Sigmoid colon (tissue), 7 donors: ENCODE data around the gene TRMT61B. TPM values are rescaled to one million over a fixed set of nuclear protein-coding genes. Genes with fewer than 3 reads are reported as not detected.

Experiments used
- DNase-seq: peaks from one replicate; pipeline ENCODE4 v3.0.0-alpha.2; 2019
- H3K27ac ChIP-seq, 4 donors: fragments of 200-600 bp; sonication (generic); one replicate each; pipeline ENCODE4 v1.5.1; 2016 to 2019; ENCODE audit warnings: mild to moderate bottlenecking in 1 of 4
- H3K27me3 ChIP-seq, 3 donors: fragments of 200-600 bp; sonication (generic); one replicate each; pipeline ENCODE4 v1.5.1; 2019; ENCODE audit warnings: mild to moderate bottlenecking in 1 of 3
- H3K36me3 ChIP-seq, 4 donors: fragments of 200-600 bp; sonication (generic); one replicate each; pipeline ENCODE4 v1.5.1; 2016 to 2019
- H3K4me1 ChIP-seq, 4 donors: fragments of 200-600 bp; sonication (generic); one replicate each; pipeline ENCODE4 v1.5.1; 2017 to 2019
- H3K4me3 ChIP-seq, 4 donors: fragments of 200-600 bp; sonication (generic); one replicate each; pipeline ENCODE4 v1.5.1; 2017 to 2019; ENCODE audit warnings: mild to moderate bottlenecking in 2 of 4, moderate library complexity in 1 of 4
- H3K9me3 ChIP-seq, 4 donors: fragments of 200-600 bp in 3 of 4; sonication (generic) in 3 of 4; one replicate each; pipeline versions ENCODE4 v1.5.1 to v1.6.1; 2013 to 2019
- EP300 ChIP-seq, 4 donors: sonication (generic); formaldehyde crosslinking; IDR thresholded peaks; one replicate each; pipeline ENCODE4 v1.6.1; 2017; ENCODE audit warnings: antibody characterized with exemption in 4 of 4
- POLR2A ChIP-seq, 2 donors: fragments of 450-650 bp; IDR thresholded peaks; one replicate each; pipeline ENCODE4 v1.6.1; 2016; ENCODE audit warnings: antibody characterized with exemption in 2 of 2, mild to moderate bottlenecking in 2 of 2, moderate library complexity in 2 of 2
- POLR2AphosphoS5 ChIP-seq, 4 donors: sonication (generic); formaldehyde crosslinking; IDR thresholded peaks; one replicate each; pipeline ENCODE4 v1.6.1; 2017; ENCODE audit warnings: antibody characterized with exemption in 4 of 4
- WGBS, 2 donors: extraction: QIAGEN DNeasy Blood & Tissue Kit; methylation state at CpG; one replicate each; pipeline ENCODE4 v1.1.7; 2013; 5-methylcytosine and 5-hydroxymethylcytosine counted together
- intact Hi-C: fragments of 100-400 bp; cut with DNase I; formaldehyde crosslinking; loops from one replicate; pipeline ENCODE4 v1.15.1; 2023
- polyA plus RNA-seq, 3 donors: library from polyadenylated mRNA; stranded (reverse); fragments of 200-250 nt; gene quantifications; one replicate each; pipeline ENCODE4 v1.2.3, GENCODE V29; 2013
- total RNA-seq, 4 donors: library from RNA; depleted of rRNA; stranded (reverse); fragments of >200 nt; gene quantifications; one replicate each; pipeline ENCODE4 v1.1.0, GENCODE V29; 2016
- TF ChIP-seq, protein P1 (sequence below), 4 experiments: fragments of 450-650 bp in 3 of 4; fragments of 200-600 bp in 1 of 4; IDR thresholded peaks; one replicate each; pipeline ENCODE4 v1.5.1; 2016 to 2019; ENCODE audit warnings: antibody characterized with exemption in 4 of 4, mild to moderate bottlenecking in 3 of 4, moderate library complexity in 2 of 4
- donor health status: healthy with polysubstance abuse.
- donor health status: Bipolar disorder and iron deficiency.
- donor health status: healthy.

The TRMT61B gene
- total and polyA plus RNA-seq, 7 donors, result 8.6 to 16.8 (median 11.4) TPM

GRCh38 chr2:28902584-28902983 is 32.5 kb upstream of the TRMT61B start:
- Histone ChIP-seq H3K36me3 (peaks cover 5 to 36% (median 13%) of the 10 kb centered on the region in 4 donors), H3K4me1 (peaks cover 0 to 30% (median 22%) of the 10 kb centered on the region in 4 donors), H3K9me3 (no peaks in the 10 kb centered on the region), H3K4me3 (no peak overlapping the region), H3K27me3 (no peaks in the 10 kb centered on the region), H3K27ac (no peak overlapping the region)
- intact Hi-C loops, result no loop called here
- DNase-seq, result no peak
- TF ChIP-seq, protein P1, sequence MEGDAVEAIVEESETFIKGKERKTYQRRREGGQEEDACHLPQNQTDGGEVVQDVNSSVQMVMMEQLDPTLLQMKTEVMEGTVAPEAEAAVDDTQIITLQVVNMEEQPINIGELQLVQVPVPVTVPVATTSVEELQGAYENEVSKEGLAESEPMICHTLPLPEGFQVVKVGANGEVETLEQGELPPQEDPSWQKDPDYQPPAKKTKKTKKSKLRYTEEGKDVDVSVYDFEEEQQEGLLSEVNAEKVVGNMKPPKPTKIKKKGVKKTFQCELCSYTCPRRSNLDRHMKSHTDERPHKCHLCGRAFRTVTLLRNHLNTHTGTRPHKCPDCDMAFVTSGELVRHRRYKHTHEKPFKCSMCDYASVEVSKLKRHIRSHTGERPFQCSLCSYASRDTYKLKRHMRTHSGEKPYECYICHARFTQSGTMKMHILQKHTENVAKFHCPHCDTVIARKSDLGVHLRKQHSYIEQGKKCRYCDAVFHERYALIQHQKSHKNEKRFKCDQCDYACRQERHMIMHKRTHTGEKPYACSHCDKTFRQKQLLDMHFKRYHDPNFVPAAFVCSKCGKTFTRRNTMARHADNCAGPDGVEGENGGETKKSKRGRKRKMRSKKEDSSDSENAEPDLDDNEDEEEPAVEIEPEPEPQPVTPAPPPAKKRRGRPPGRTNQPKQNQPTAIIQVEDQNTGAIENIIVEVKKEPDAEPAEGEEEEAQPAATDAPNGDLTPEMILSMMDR (IDR thresholded peaks at IDR 0.05), result no peak
- no peak for TF ChIP-seq POLR2AphosphoS5 (IDR thresholded peaks at IDR 0.05)
- WGBS, 2 donors, result 83 to 92% methylated on average over 3 of the region's 3 CpGs

DNA sequence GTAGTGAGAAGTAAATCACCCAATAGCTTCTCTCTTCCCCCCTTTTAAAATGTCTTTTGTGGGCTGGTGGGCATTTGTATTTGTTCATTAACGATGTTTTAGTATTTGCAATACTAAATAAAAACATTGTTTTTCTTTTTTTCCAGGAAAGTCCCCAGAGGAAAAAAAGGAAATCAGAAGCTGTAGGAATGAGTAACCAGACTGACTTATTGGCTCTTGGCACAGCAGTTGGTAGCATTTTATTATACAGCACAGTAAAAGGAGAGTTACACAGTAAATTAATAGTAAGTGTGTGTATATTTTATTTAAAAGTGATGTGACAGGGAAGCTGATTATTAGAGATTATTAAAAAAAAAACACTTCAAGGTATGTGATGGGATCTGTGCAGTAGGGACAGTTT is 31.7 kb upstream of the TRMT61B start:
- Histone ChIP-seq H3K4me3 (no peak overlapping the region), H3K4me1 (peaks cover 0 to 38% (median 29%) of the 10 kb centered on the region in 4 donors), H3K9me3 (no peaks in the 10 kb centered on the region), H3K27me3 (no peaks in the 10 kb centered on the region), H3K36me3 (peaks cover 2 to 29% (median 12%) of the 10 kb centered on the region in 4 donors), H3K27ac (no peak overlapping the region)
- WGBS, 2 donors, result 78 to 87% methylated on average over 1 of the region's 1 CpG
- TF ChIP-seq POLR2AphosphoS5 (IDR thresholded peaks at IDR 0.05), result no peak
- TF ChIP-seq, protein P1 (IDR thresholded peaks at IDR 0.05), result no peak
- DNase-seq, result no peak
- intact Hi-C loops, result no loop called here

GRCh38 chr2:28901202-28901601 is 31.1 kb upstream of the TRMT61B start:
- peaks cover 0 to 23% (median 8%) of the 10 kb centered on the region in 4 donors for H3K36me3 ChIP-seq
- no peak overlapping the region for H3K27ac ChIP-seq
- no peak for DNase-seq
- H3K4me3 ChIP-seq, result no peak overlapping the region
- peaks cover 0 to 44% (median 35%) of the 10 kb centered on the region in 4 donors for H3K4me1 ChIP-seq
- 62 to 69% methylated on average over 2 of the region's 2 CpGs for WGBS, 2 donors
- no peaks in the 10 kb centered on the region for H3K9me3 ChIP-seq
- H3K27me3 ChIP-seq, result no peaks in the 10 kb centered on the region
- TF ChIP-seq, protein P1 (IDR thresholded peaks at IDR 0.05), result no peak
- TF ChIP-seq EP300 (IDR thresholded peaks at IDR 0.05) (no peak), POLR2AphosphoS5 (IDR thresholded peaks at IDR 0.05) (no peak), POLR2A (IDR thresholded peaks at IDR 0.05) (no peak)
- intact Hi-C loops, result no loop called here

GRCh38 chr2:28898048-28898447 is 27.9 kb upstream of the TRMT61B start:
- Histone ChIP-seq H3K27ac (no peak overlapping the region), H3K27me3 (no peaks in the 10 kb centered on the region), H3K9me3 (no peaks in the 10 kb centered on the region), H3K36me3 (peaks cover 0 to 12% (median 4%) of the 10 kb centered on the region in 4 donors), H3K4me1 (peaks cover 0 to 44% (median 32%) of the 10 kb centered on the region in 4 donors), H3K4me3 (no peak overlapping the region)
- DNase-seq, result no peak
- intact Hi-C loops, result loop anchor here (10.0 kb wide), 1 partner anchor 333 kb away; no protein-coding TSS in a partner anchor
- 28 to 61% methylated on average over 1 of the region's 1 CpG for WGBS, 2 donors
- TF ChIP-seq POLR2AphosphoS5 (IDR thresholded peaks at IDR 0.05) (no peak), EP300 (IDR thresholded peaks at IDR 0.05) (no peak), POLR2A (IDR thresholded peaks at IDR 0.05) (no peak)
- TF ChIP-seq, protein P1 (IDR thresholded peaks at IDR 0.05), result no peak

DNA sequence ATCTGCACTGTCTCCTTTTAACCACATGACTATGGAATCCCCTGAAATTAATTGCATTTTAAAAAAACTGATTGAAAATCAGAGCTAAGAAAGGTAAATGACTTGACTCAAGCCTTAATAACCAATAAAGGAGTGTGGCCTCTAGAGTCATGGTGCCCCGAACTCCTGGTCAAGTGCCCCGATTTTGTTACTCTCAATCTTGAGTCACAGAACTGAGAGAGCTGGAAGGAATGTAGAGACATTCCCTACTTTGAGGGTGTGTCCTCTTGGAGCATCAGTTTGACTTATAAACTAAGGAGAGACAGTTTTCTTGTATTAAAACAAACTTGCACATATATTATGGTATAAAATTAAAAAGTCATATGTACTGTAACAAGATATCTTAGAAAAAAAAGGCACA is 26.8 kb upstream of the TRMT61B start:
- Histone ChIP-seq H3K4me1 (peaks cover 0 to 44% (median 32%) of the 10 kb centered on the region in 4 donors), H3K4me3 (no peak overlapping the region), H3K27me3 (no peaks in the 10 kb centered on the region), H3K36me3 (peaks cover 0 to under 1% (median 0%) of the 10 kb centered on the region in 4 donors), H3K9me3 (no peaks in the 10 kb centered on the region), H3K27ac (no peak overlapping the region)
- TF ChIP-seq EP300 (IDR thresholded peaks at IDR 0.05) (no peak), POLR2A (IDR thresholded peaks at IDR 0.05) (no peak)
- TF ChIP-seq, protein P1 (IDR thresholded peaks at IDR 0.05), result no peak
- no peak for DNase-seq
- WGBS, 2 donors, result 61 to 74% methylated on average over 2 of the region's 2 CpGs
- intact Hi-C loops, result loop anchor here (10.0 kb wide), 1 partner anchor 332 kb away; no protein-coding TSS in a partner anchor
